ENCODE data around the gene APOBEC4. TPM values are rescaled to one million over a fixed set of nuclear protein-coding genes. Genes with fewer than 3 reads are reported as not detected.
A peak's percentile ranks its signal among the peaks of the same experiment; 100 is the strongest.

APOBEC4 gene
- total and polyA plus RNA-seq, 2 of the 8 experiments (the other 6 are each of a cell fraction or from before 2014, with no cell fraction given) = not detected

DNA sequence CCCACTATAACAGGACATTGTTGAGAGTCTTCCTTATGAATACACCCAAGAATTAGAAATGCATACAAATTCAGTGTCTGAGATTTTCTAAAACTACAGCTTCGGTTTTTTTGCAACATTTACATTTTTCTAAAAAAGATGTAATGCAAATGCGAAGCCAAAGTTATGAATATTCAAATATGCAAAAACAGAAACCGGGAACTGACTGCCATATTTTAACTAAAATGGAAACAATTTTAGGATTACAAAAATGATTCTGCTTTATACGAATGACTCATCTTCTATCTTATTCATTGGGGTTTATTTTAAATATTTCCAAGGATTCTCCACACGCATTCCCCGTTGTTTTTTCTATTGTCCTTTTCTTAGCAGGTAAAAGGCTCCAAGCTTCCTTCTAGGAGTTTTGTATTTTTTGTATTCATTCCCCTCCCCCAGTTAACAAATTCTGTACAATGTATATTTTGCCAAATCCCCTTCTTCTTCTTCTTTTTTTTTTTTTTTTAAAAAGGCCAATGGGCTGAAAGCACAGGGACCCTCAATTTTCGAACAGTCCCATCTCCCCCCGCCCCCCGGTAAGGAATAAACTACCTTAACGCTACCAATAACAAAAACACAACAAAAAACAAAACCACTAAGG is 18.6 kb downstream of the APOBEC4 start:
- H3K4me1 ChIP-seq (replicated peaks in 1 of 4; ENCODE audit: control insufficient read depth in 3 of 4, insufficient read depth in 4 of 4, low read length in 3 of 4) = peaks cover 0 to 10% (median 2%) of the 10 kb centered on the region in 4 experiments; a peak in 3 of 7 replicates
- POLR2A ChIA-PET (ENCODE audit: partially characterized antibody) = interaction anchor here (0.6 to 1.5 kb wide), 6 partner anchors 12 to 441 kb away, joined by 3 to 4 read pairs (median 3); no protein-coding TSS in a partner anchor
- TF ChIP-seq RFX5 (IDR thresholded peaks at IDR 0.05; ENCODE audit: borderline replicate concordance, low read depth, low read length) (no peak), SRF (IDR thresholded peaks at IDR 0.05; ENCODE audit: low read depth, low read length) (no peak), SIN3A (conservative IDR thresholded peaks at IDR 0.05 in 1 of 2, IDR thresholded peaks at IDR 0.05 in 1 of 2; ENCODE audit: low read depth in 1 of 2, low read length in 2 of 2) (no peak), ASH2L (IDR thresholded peaks at IDR 0.05; ENCODE audit: low read length) (no peak), TAF7 (optimal IDR thresholded peaks at IDR 0.05; ENCODE audit: borderline replicate concordance, low read depth, low read length) (no peak), NRF1 (IDR thresholded peaks at IDR 0.05; ENCODE audit: low read depth, low read length) (no peak), YY1 (IDR thresholded peaks at IDR 0.05; ENCODE audit: low read depth, low read length) (no peak)
- TF ChIP-seq, protein P1, sequence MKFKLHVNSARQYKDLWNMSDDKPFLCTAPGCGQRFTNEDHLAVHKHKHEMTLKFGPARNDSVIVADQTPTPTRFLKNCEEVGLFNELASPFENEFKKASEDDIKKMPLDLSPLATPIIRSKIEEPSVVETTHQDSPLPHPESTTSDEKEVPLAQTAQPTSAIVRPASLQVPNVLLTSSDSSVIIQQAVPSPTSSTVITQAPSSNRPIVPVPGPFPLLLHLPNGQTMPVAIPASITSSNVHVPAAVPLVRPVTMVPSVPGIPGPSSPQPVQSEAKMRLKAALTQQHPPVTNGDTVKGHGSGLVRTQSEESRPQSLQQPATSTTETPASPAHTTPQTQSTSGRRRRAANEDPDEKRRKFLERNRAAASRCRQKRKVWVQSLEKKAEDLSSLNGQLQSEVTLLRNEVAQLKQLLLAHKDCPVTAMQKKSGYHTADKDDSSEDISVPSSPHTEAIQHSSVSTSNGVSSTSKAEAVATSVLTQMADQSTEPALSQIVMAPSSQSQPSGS (IDR thresholded peaks at IDR 0.05; ENCODE audit: low read length) = no peak
- TF ChIP-seq, protein P2, sequence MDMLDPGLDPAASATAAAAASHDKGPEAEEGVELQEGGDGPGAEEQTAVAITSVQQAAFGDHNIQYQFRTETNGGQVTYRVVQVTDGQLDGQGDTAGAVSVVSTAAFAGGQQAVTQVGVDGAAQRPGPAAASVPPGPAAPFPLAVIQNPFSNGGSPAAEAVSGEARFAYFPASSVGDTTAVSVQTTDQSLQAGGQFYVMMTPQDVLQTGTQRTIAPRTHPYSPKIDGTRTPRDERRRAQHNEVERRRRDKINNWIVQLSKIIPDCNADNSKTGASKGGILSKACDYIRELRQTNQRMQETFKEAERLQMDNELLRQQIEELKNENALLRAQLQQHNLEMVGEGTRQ (IDR thresholded peaks at IDR 0.05; ENCODE audit: low read length) = no peak
- no peak overlapping the region for H2BK20ac ChIP-seq (ENCODE audit: low read length)
- H2BK15ac ChIP-seq (ENCODE audit: low read length) = no peak overlapping the region
- H2AFZ ChIP-seq (ENCODE audit: low read length) = no peak overlapping the region
- H2BK120ac ChIP-seq (replicated peaks; ENCODE audit: low read depth, low read length) = no peak overlapping the region
- no peak overlapping the region for H4K8ac ChIP-seq (ENCODE audit: extremely low read depth, insufficient read depth, low read length)
- peaks cover 0 to 34% of the 10 kb centered on the region in 2 experiments; a peak in 2 of 4 replicates for H3K79me2 ChIP-seq (ENCODE audit: control insufficient read depth in 1 of 2, insufficient read depth in 2 of 2, low read length in 2 of 2)
- 3% methylated on average over 10 of the region's 10 CpGs; no CpG with 5 or more reads in 1 of the 2 experiments for WGBS, 2 experiments (ENCODE audit: extremely low coverage in 1 of 2, insufficient coverage in 1 of 2, insufficient read length in 1 of 2, insufficient replicate concordance in 2 of 2, low coverage in 1 of 2, low lambda C conversion rate in 2 of 2, missing lambda C conversion rate in 1 of 2)
- no peak overlapping the region for H3K14ac ChIP-seq (ENCODE audit: insufficient read length)
- H3K4me2 ChIP-seq (ENCODE audit: insufficient read depth in 1 of 2, low read depth in 2 of 2, low read length in 2 of 2) = peak overlapping the region; percentile 92 to 98
- H3K36me3 ChIP-seq (ENCODE audit: control insufficient read depth in 2 of 4, insufficient read depth in 4 of 4, low read length in 3 of 4) = peaks cover 0 to 12% (median 6%) of the 10 kb centered on the region in 4 experiments; a peak in 4 of 8 replicates
- no peak overlapping the region for H2AK5ac ChIP-seq (ENCODE audit: low read depth, low read length)
- H3K18ac ChIP-seq (ENCODE audit: extremely low read depth, low read length) = no peak overlapping the region
- no peak overlapping the region for H2BK12ac ChIP-seq (ENCODE audit: low read depth, low read length)
- CTCF ChIA-PET (ENCODE audit: partially characterized antibody) = interaction anchor here (0.7 to 4.2 kb wide), 9 partner anchors 9 to 392 kb away, joined by 3 to 19 read pairs (median 4); partner anchors contain the start of gene NCF2
- H3K79me1 ChIP-seq (ENCODE audit: low read depth, low read length) = peaks cover 2% of the 10 kb centered on the region; the same call in 1 of the 2 replicates
- FAIRE-seq (no peak), DNase-seq (ENCODE audit: low read depth in 1 of 2, low spot score in 2 of 2) (no peak)
- H3K23ac ChIP-seq (ENCODE audit: insufficient read length) = no peak overlapping the region
- H4K91ac ChIP-seq (replicated peaks; ENCODE audit: insufficient read length, low read length) = no peak overlapping the region
- H3K56ac ChIP-seq (replicated peaks; ENCODE audit: insufficient read length, low read depth, low read length) = no peak overlapping the region
- peaks cover 0 to 3% of the 10 kb centered on the region in 2 experiments for H4K20me1 ChIP-seq (replicated peaks in 1 of 2; ENCODE audit: control insufficient read depth in 1 of 2, insufficient read depth in 2 of 2, low read length in 2 of 2)
- peak overlapping the region in 1 of 4 experiments; percentile 39; a peak in 1 of 7 replicates for H3K9ac ChIP-seq (replicated peaks in 1 of 4; ENCODE audit: extremely low read depth in 1 of 4, low read depth in 3 of 4, low read length in 3 of 4)
- H3K9me3 ChIP-seq (ENCODE audit: insufficient read depth in 2 of 2, low read depth in 1 of 2, low read length in 1 of 2) = no peaks in the 10 kb centered on the region
- H2BK5ac ChIP-seq (ENCODE audit: low read depth, low read length) = no peak overlapping the region
- no peak overlapping the region for H4K5ac ChIP-seq (ENCODE audit: insufficient read length, low read depth, low read length)
- H3K27ac ChIP-seq (ENCODE audit: low read depth, low read length) = no peak overlapping the region
- no peak overlapping the region for H3K4ac ChIP-seq (replicated peaks; ENCODE audit: insufficient read length, low read depth, low read length)
- peaks cover 0 to 7% (median 0%) of the 10 kb centered on the region in 4 experiments; a peak in 3 of 7 replicates for H3K27me3 ChIP-seq (replicated peaks in 1 of 4; ENCODE audit: control insufficient read depth in 3 of 4, extremely low read depth in 1 of 4, insufficient read depth in 3 of 4, low read length in 3 of 4)
- H3K23me2 ChIP-seq (ENCODE audit: low read depth, low read length) = peaks cover 6% of the 10 kb centered on the region
- peak overlapping the region; percentile 87 to 92 (median 90) for H3K4me3 ChIP-seq (ENCODE audit: extremely low read depth in 1 of 4, insufficient read depth in 2 of 4, low read depth in 3 of 4, low read length in 4 of 4)
